GM18519 (cell line): ENCODE results near the gene KIAA0513.
"Not testable (repeated sequence)": the region's sequence is repeated elsewhere in the genome, so short reads cannot be mapped to it uniquely, and the experiment has no call there.

Source experiments
- ATAC-seq: cut with Tn5 transposase; IDR thresholded peaks from one replicate; pipeline ENCODE4 v1.9.1; 2021; ENCODE audit warnings: mild to moderate bottlenecking, moderate library complexity; ENCODE audit not compliant: unreplicated experiment, low FRiP score

The KIAA0513 gene

DNA sequence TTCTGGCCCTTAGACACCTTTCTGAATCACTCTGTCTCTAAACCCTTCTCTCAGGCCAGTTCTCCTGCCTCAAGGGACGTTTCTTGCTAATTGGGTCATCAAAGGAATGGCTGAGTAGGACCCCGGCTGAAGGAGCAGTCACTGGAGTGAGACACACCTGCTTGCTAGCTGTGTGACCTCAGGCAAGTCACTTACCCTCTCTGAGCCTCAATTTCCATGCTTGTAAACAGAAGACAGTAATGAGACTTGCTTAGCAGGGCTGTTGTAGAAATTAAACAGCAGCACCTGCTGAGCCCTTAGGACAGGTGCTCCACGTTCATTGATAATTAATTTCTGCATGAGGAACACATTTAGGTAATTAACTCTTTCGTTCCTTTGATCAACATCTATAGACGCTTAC, 77.9 kb downstream of the KIAA0513 start:
- ATAC-seq, result no peak

- ATAC-seq, result no peak
These were observed 79.5 kb downstream of the KIAA0513 start for GRCh38 chr16:85107083-85107482.

GRCh38 chr16:85107532-85107931, 79.9 kb downstream of the KIAA0513 start:
- ATAC-seq, result no peak

- no peak for ATAC-seq
These were observed 82.5 kb downstream of the KIAA0513 start for GRCh38 chr16:85110105-85110504.

DNA sequence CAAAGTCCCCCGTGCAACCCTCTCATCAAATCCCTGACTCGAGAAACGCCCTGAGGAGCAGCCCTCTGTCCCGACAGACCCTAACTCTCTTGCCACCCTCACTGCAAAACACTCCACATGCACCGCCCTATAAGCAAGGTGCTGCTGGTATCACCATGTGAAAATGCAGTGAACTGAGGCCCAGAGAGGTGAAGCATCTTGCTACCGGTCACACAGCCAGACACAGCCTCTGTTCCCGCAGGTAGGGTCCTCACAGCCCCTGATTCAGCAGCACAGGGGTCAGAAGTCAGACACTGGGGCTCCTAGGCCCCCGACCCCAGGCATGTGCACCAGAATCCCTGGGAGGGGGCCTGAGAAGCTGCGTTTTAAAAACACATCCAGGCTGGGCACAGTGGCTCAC, 83.6 kb downstream of the KIAA0513 start:
- no peak for ATAC-seq

- ATAC-seq, result no peak
These were observed 84.8 kb downstream of the KIAA0513 start, which contains the start of gene CIBAR2 for GRCh38 chr16:85112364-85112763. CIBAR2 (minus strand) TSS chr16:85112472; CDS start chr16:85112352, 120 bp downstream.

- no peak for ATAC-seq
These were observed 85.7 kb downstream of the KIAA0513 start for GRCh38 chr16:85113168-85113733.

DNA sequence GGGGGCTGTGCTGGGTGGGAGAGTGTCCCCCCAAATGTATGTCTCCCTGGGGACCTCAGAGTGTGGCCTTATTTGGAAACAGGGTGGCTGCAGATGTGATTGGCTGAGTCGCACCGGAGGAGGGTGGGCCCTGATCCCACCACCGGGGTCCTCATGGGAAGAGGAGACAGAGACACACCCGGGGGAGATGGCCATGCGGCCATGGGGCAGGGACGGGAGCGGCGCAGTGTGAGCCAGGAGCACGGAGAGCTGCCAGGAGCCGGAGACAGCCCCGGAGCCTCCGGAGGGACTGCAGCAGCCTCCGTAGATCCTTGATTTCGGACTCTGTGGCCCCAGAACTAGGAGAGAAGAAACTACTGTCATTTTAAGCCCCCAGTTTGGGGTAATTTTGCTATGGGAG, 86.3 kb downstream of the KIAA0513 start:
- ATAC-seq, result no peak

DNA sequence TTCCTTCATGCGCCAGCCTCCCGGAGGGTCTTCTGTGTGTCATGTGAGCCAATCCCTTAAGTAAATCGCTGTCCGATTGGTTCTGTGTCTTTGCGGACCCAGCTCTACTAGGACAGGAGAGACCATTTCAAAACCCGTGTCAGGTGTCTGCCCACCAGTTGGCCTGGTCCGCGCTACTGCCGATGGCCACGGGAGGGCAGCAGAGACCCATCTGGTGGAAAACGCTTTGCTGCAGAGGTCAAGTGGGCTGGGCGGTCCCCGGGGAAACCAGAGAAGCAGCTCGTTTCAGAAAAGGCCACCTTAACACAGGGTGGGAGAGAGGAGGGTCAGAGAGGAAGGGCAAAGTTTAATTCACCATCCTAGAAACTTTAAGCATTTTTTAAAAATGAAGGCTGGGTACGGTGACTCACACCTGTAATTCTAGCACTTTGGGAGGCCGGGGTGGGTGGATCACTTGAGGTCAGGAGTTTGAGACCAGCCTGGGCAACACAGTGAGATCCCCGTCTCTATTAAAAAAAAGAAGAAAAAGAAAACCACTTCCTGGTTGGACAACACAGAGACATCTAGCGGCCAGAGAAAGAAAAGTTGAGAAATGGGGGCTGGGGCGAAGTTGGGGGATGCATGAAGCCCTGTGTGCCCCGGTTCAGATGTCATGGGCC, 87.4 kb downstream of the KIAA0513 start:
- ATAC-seq, result no peak

- no peak for ATAC-seq
These were observed 89.8 kb downstream of the KIAA0513 start for GRCh38 chr16:85117418-85117817.

DNA sequence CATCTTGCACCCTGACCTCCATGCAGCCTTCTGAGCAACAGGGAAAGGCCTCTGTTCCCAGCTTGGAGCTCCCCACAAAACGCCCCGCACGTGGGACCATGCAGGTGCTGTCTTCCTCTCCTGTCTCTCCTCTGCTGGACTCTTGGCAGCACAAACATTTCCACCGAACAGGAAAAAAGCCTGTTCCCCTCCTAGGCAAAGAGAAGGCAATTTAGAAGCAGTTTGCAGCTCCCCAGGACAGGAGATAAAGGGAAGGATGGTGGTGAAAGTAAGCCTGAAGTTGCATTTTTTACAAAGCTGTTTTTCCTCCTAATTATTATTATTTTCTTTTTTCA, 92.4 kb downstream of the KIAA0513 start:
- no peak for ATAC-seq

GRCh38 chr16:85123441-85123840, 95.8 kb downstream of the KIAA0513 start:
- not testable (repeated sequence) for ATAC-seq

DNA sequence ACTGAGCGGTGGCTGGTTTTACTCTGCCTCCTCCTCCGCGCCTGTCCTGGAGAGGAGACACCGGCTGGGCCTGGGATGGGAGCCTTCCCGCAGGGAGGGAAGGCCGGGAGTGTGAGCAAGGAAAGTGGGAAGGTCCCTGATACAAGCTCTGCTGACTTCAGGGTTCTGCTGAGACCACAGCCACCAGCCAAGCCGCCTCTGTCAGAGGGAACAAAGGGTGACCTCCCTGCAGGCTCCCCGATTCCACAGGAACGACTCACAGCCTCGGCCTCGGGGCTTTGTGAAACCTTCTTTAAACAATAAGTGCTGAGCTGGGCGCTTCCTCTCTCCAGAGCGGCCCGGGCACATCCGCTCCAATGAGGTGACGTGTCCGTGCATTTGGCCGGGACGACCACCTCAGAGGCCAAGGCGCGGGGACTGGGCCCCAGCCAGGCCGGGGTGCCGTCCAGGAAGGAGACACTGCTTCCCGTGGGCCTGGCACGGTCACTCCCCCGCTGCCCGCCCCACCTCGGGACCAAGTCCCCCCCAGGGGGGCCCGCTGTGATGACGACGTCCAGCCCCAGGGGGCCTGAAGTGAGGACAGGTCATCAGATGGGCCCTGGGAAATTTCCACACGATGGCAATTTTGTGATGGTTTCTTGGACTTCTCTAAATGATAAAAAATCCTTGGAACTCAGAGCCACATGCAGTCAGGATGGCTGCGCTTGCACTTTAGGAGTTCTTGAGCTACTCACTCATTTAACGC, 96.5 kb downstream of the KIAA0513 start:
- no peak for ATAC-seq

DNA sequence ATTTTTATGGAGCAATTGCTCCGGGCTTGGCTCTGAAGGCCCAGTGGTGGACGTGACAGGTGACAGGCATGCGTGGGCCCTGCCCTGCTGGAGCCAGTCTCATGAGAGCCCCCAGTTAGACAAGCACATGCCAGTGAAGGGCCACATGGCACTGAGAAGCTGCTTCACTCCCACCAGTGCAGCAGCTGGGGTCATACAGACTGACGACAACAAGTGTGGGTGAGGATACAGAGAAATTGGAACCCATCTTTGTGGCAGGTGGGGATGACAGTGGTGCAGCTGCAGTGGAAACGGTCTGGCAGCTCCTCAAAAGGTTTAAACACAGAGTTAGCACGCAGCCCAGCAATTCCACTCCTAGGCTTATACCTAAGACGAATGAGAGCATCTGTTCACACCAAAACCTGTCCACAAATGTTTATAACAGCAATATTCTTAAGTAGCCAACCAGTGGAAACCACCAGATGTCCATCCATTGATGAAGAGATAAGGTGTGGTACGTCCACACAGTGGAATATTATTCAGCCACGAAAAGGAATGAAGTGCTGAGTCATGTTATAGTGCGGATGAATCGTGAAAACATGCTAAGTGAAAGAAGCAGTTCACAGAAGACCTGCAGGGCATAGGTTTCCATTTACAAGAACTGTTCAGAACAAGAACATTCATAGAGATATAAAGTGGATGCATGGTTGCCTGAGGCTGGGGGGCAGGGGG, 97.2 kb downstream of the KIAA0513 start:
- no peak for ATAC-seq

DNA sequence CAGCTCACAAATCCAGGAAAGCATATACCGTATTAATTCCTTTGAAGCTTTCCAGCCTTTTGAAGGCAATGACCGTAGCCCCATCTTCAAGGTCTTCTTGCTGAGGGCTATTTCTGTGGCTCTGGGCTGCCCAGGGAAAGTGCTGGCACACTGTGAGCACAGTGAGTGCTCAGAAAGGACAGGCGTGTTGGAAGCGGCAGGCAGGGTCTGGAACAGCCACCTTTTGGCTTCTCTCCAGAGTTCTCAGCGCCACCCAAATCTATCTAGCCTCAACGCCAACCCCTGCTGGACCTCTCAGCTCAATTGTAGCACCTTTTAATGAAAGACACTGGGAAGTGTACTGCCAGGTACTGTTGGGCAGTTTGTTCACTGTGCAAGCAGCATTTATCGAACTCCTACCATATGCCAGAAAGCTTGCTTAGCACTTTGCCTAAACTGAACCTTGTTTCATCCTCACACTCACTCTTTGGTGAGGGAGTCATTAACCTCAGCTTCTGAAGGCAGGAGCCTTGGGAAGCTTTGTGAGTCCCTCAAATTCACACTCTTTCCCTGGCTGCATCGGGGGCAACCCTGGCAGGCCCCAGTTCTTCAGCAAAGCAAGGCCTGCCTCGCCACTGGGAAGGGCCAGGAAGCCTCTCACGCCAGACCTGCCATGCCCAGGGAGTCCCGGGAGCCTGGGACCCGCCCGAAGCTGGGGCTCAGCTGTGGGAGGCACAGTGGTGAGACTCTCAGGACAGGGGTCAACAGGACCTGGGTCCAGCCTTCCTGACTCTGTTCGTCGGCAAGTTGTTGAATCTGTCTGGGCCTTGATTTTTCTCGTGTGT, 98.2 kb downstream of the KIAA0513 start:
- no peak for ATAC-seq

DNA sequence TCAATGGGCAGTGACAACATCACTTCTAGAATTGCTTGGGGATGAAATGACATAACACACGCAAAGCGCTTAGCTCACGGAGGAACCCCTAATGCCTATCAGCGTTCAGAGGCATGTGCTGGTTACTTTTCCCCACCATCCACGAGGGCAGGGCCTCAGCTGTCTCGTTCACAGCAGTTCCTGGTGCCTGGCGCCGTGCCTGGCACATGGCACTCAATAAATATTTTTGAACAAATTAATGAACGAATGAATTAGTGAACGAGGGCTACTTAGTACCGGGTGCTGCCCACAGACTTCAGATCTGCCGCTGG, 98.8 kb downstream of the KIAA0513 start:
- ATAC-seq, result no peak

DNA sequence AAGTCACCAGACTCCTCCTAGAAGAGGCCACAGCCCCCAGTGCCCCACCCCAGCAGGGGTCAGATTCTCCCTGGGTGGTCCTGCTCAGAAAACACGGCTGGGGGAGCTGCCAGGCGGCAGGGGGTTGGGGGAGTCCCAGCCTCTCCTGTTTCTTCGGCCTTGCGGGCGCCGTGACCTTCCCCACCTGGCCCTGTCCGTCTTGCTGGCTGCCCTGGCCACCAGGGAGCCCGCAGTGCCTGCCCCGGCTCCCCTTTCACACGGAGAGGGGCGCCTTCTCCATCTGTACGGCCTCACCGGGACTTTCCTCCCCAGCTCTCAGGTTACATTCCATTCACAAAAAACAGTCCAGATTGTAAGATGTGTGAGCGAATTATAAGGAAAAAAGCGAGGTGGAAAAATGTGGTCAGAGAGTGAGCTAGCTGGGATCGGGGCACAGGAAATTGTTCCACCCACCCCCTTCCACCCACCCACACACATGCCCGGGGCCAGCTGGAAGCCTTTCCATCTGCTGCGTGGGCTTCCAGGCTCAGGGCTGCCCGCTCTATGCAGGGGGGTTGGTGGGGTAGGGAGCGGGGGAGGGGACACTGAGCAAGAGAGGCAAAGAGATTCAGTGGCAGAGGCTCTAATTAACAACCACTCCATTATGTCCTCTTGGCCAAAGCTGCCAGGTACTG, 99.2 kb downstream of the KIAA0513 start:
- ATAC-seq, result no peak

- no peak for ATAC-seq
These were observed 99.8 kb downstream of the KIAA0513 start for GRCh38 chr16:85127379-85127723.

- no peak for ATAC-seq
These were observed 100.7 kb downstream of the KIAA0513 start for GRCh38 chr16:85128079-85128837.
